Sigmoid colon (tissue), 7 donors: ENCODE data around the gene QSOX1. TPM values are rescaled to one million over a fixed set of nuclear protein-coding genes. Genes with fewer than 3 reads are reported as not detected.

Experiments
- DNase-seq: peaks from one replicate; pipeline ENCODE4 v3.0.0-alpha.2; 2019
- H3K27ac ChIP-seq, 4 donors: fragments of 200-600 bp; sonication (generic); one replicate each; pipeline ENCODE4 v1.5.1; 2016 to 2019; ENCODE audit warnings: mild to moderate bottlenecking in 1 of 4
- H3K27me3 ChIP-seq, 3 donors: fragments of 200-600 bp; sonication (generic); one replicate each; pipeline ENCODE4 v1.5.1; 2019; ENCODE audit warnings: mild to moderate bottlenecking in 1 of 3
- H3K36me3 ChIP-seq, 4 donors: fragments of 200-600 bp; sonication (generic); one replicate each; pipeline ENCODE4 v1.5.1; 2016 to 2019
- H3K4me1 ChIP-seq, 4 donors: fragments of 200-600 bp; sonication (generic); one replicate each; pipeline ENCODE4 v1.5.1; 2017 to 2019
- H3K4me3 ChIP-seq, 4 donors: fragments of 200-600 bp; sonication (generic); one replicate each; pipeline ENCODE4 v1.5.1; 2017 to 2019; ENCODE audit warnings: mild to moderate bottlenecking in 2 of 4, moderate library complexity in 1 of 4
- H3K9me3 ChIP-seq, 4 donors: fragments of 200-600 bp in 3 of 4; sonication (generic) in 3 of 4; one replicate each; pipeline versions ENCODE4 v1.5.1 to v1.6.1; 2013 to 2019
- EP300 ChIP-seq, 4 donors: sonication (generic); formaldehyde crosslinking; IDR thresholded peaks; one replicate each; pipeline ENCODE4 v1.6.1; 2017; ENCODE audit warnings: antibody characterized with exemption in 4 of 4
- POLR2A ChIP-seq, 2 donors: fragments of 450-650 bp; IDR thresholded peaks; one replicate each; pipeline ENCODE4 v1.6.1; 2016; ENCODE audit warnings: antibody characterized with exemption in 2 of 2, mild to moderate bottlenecking in 2 of 2, moderate library complexity in 2 of 2
- POLR2AphosphoS5 ChIP-seq, 4 donors: sonication (generic); formaldehyde crosslinking; IDR thresholded peaks; one replicate each; pipeline ENCODE4 v1.6.1; 2017; ENCODE audit warnings: antibody characterized with exemption in 4 of 4
- WGBS, 2 donors: extraction: QIAGEN DNeasy Blood & Tissue Kit; methylation state at CpG; one replicate each; pipeline ENCODE4 v1.1.7; 2013; 5-methylcytosine and 5-hydroxymethylcytosine counted together
- intact Hi-C: fragments of 100-400 bp; cut with DNase I; formaldehyde crosslinking; loops from one replicate; pipeline ENCODE4 v1.15.1; 2023
- polyA plus RNA-seq, 3 donors: library from polyadenylated mRNA; stranded (reverse); fragments of 200-250 nt; gene quantifications; one replicate each; pipeline ENCODE4 v1.2.3, GENCODE V29; 2013
- total RNA-seq, 4 donors: library from RNA; depleted of rRNA; stranded (reverse); fragments of >200 nt; gene quantifications; one replicate each; pipeline ENCODE4 v1.1.0, GENCODE V29; 2016
- TF ChIP-seq, protein P1 (sequence below), 4 experiments: fragments of 450-650 bp in 3 of 4; fragments of 200-600 bp in 1 of 4; IDR thresholded peaks; one replicate each; pipeline ENCODE4 v1.5.1; 2016 to 2019; ENCODE audit warnings: antibody characterized with exemption in 4 of 4, mild to moderate bottlenecking in 3 of 4, moderate library complexity in 2 of 4
- donor health status: healthy with polysubstance abuse.
- donor health status: Bipolar disorder and iron deficiency.
- donor health status: healthy.

QSOX1 gene
- total and polyA plus RNA-seq, 7 donors, result 26.4 to 175 (median 71.9) TPM

GRCh38 chr1:180197231-180197630 lies 42.6 kb downstream of the QSOX1 start:
- no peak for DNase-seq
- peaks cover 0 to 38% (median 8%) of the 10 kb centered on the region in 4 donors for H3K36me3 ChIP-seq
- H3K9me3 ChIP-seq, result no peaks in the 10 kb centered on the region
- no peak overlapping the region for H3K27ac ChIP-seq
- H3K4me3 ChIP-seq, result no peak overlapping the region
- 85% methylated on average over 5 of the region's 5 CpGs for WGBS, 2 donors
- H3K4me1 ChIP-seq, result no peaks in the 10 kb centered on the region
- intact Hi-C loops, result no loop called here
- TF ChIP-seq POLR2AphosphoS5 (IDR thresholded peaks at IDR 0.05) (no peak), POLR2A (IDR thresholded peaks at IDR 0.05) (no peak), EP300 (IDR thresholded peaks at IDR 0.05) (no peak)
- TF ChIP-seq, protein P1, sequence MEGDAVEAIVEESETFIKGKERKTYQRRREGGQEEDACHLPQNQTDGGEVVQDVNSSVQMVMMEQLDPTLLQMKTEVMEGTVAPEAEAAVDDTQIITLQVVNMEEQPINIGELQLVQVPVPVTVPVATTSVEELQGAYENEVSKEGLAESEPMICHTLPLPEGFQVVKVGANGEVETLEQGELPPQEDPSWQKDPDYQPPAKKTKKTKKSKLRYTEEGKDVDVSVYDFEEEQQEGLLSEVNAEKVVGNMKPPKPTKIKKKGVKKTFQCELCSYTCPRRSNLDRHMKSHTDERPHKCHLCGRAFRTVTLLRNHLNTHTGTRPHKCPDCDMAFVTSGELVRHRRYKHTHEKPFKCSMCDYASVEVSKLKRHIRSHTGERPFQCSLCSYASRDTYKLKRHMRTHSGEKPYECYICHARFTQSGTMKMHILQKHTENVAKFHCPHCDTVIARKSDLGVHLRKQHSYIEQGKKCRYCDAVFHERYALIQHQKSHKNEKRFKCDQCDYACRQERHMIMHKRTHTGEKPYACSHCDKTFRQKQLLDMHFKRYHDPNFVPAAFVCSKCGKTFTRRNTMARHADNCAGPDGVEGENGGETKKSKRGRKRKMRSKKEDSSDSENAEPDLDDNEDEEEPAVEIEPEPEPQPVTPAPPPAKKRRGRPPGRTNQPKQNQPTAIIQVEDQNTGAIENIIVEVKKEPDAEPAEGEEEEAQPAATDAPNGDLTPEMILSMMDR (IDR thresholded peaks at IDR 0.05), result no peak
- no peaks in the 10 kb centered on the region for H3K27me3 ChIP-seq

GRCh38 chr1:180198196-180198595 lies 43.5 kb downstream of the QSOX1 start:
- Histone ChIP-seq H3K27ac (no peak overlapping the region), H3K27me3 (no peaks in the 10 kb centered on the region), H3K4me3 (no peak overlapping the region), H3K9me3 (no peaks in the 10 kb centered on the region), H3K4me1 (no peaks in the 10 kb centered on the region), H3K36me3 (peaks cover 0 to 36% (median 8%) of the 10 kb centered on the region in 4 donors)
- WGBS, 2 donors, result 57 to 80% methylated on average over 4 of the region's 4 CpGs
- intact Hi-C loops, result no loop called here
- no peak for DNase-seq
- TF ChIP-seq, protein P1 (IDR thresholded peaks at IDR 0.05), result no peak
- no peak for TF ChIP-seq POLR2AphosphoS5 (IDR thresholded peaks at IDR 0.05)
- TF ChIP-seq POLR2A (IDR thresholded peaks at IDR 0.05), result no peak
- TF ChIP-seq EP300 (IDR thresholded peaks at IDR 0.05), result no peak

DNA sequence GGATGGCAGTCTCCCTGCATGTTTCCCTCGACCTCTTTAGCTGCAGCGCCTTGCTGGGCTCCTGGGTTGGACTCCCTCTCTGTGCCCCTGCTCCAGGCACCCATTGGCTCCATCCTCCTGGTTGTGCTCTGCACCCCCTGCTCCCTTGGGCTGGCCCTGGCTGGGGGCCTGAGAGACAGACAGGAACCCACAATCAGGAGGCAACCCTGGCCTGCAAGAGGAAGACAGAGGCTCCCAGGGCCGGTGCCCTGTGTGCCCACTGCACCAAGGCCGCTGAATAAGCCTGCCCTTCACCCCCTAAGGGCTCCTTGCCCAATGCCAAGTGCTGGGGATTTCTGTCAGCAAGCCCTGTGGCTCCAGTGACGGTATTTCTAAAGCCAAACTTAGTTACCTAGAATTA lies 43.9 kb downstream of the QSOX1 start:
- no peak overlapping the region for H3K27ac ChIP-seq
- DNase-seq, result no peak
- peaks cover 0 to 36% (median 8%) of the 10 kb centered on the region in 4 donors for H3K36me3 ChIP-seq
- no peaks in the 10 kb centered on the region for H3K4me1 ChIP-seq
- H3K27me3 ChIP-seq, result no peaks in the 10 kb centered on the region
- H3K4me3 ChIP-seq, result no peak overlapping the region
- 92 to 93% methylated on average over 5 of the region's 5 CpGs for WGBS, 2 donors
- intact Hi-C loops, result no loop called here
- no peaks in the 10 kb centered on the region for H3K9me3 ChIP-seq
- no peak for TF ChIP-seq EP300 (IDR thresholded peaks at IDR 0.05)
- no peak for TF ChIP-seq POLR2AphosphoS5 (IDR thresholded peaks at IDR 0.05)
- no peak for TF ChIP-seq POLR2A (IDR thresholded peaks at IDR 0.05)
- TF ChIP-seq, protein P1 (IDR thresholded peaks at IDR 0.05), result no peak

- WGBS, 2 donors, result 89 to 92% methylated on average over 12 of the region's 12 CpGs
- Histone ChIP-seq H3K4me3 (no peak overlapping the region), H3K4me1 (no peaks in the 10 kb centered on the region), H3K36me3 (peaks cover 0 to 35% (median 8%) of the 10 kb centered on the region in 4 donors), H3K27me3 (no peaks in the 10 kb centered on the region), H3K9me3 (no peaks in the 10 kb centered on the region), H3K27ac (no peak overlapping the region)
- intact Hi-C loops, result no loop called here
- no peak for DNase-seq
- TF ChIP-seq, protein P1 (IDR thresholded peaks at IDR 0.05), result no peak
- TF ChIP-seq POLR2A (IDR thresholded peaks at IDR 0.05) (no peak), EP300 (IDR thresholded peaks at IDR 0.05) (no peak), POLR2AphosphoS5 (IDR thresholded peaks at IDR 0.05) (no peak)
Observed at GRCh38 chr1:180199018-180199417, 44.3 kb downstream of the QSOX1 start.
